ENCODE measurements around the gene ELOVL7. TPM values are rescaled to one million over a fixed set of nuclear protein-coding genes. Genes with fewer than 3 reads are reported as not detected.
"Not testable (repeated sequence)": the region's sequence is repeated elsewhere in the genome, so short reads cannot be mapped to it uniquely, and the experiment has no call there.

Gene ELOVL7
- total RNA-seq, 2 experiments from 2014 or later, result 0.34 to 0.38 TPM

DNA sequence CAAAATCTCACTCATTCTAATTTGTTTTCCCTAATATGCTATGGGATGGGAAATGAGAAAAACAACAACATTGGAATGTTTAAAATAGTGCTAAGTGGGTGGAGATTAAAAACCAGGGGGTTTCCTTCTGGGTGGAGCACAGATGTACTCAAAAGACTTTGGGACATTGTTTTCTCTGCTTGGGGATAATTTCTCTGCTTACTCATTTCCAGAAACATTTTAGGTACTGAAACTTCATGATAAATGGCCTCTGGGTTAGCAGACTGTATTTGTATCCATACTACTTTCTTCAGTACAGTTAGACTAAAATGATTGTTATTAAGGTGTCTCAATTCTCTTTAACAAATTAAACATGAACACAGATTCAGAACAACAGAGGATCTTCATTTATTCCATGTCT is 17.4 kb downstream of the ELOVL7 start:
- no peaks in the 10 kb centered on the region for H3K9me3 Mint-ChIP-seq
- no peak overlapping the region for H3K27ac Mint-ChIP-seq
- DNase-seq, result no peak
- peaks cover 8% of the 10 kb centered on the region for H3K4me1 Mint-ChIP-seq (ENCODE audit: low read depth)
- CTCF ChIA-PET, result no interaction called here
- POLR2A ChIA-PET, result no interaction called here
- intact Hi-C loops (cut with micrococcal nuclease), result no loop called here
- H3K4me3 Mint-ChIP-seq, result no peak overlapping the region
- H3K27me3 Mint-ChIP-seq, result no peaks in the 10 kb centered on the region
- H3K36me3 Mint-ChIP-seq, result no peaks in the 10 kb centered on the region

DNA sequence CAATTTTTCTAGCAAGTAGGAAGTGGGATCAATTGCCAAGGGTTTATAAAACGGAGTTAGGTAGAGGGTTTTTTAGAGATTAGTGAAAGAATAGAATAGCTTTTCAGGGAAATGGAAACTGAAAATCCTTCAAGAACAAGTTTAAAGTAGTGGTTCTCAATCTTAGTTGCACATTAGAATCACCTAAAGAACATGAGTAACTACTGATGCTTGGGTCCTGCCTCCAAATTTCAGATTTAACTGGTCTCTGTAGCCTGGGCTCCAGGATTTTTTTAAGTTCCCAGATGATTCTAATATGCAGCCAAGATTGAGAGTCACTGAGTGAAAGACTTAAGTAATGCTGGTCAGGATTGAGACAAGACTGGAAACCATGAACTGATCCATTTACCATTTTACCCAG is 20.5 kb downstream of the ELOVL7 start:
- Mint-ChIP-seq H3K27ac (no peak overlapping the region), H3K36me3 (no peaks in the 10 kb centered on the region), H3K4me1 (ENCODE audit: low read depth) (no peaks in the 10 kb centered on the region), H3K27me3 (no peaks in the 10 kb centered on the region), H3K4me3 (no peak overlapping the region), H3K9me3 (no peaks in the 10 kb centered on the region)
- ChIA-PET POLR2A (no interaction called here), CTCF (no interaction called here)
- intact Hi-C loops (cut with micrococcal nuclease), result no loop called here
- DNase-seq, result no peak

DNA sequence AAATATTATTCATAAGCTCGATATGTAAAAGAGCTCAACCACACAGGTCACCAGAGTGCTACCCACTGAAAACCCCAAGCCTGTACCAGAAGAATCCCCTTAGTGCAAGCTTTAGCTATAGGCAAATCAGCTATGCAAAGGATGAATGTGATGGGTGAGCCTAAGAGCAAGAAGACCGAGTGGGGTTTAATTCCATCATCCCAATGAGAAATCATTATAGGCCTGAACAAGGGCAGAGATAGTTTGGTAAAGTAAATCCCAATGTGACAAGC is 21.8 kb downstream of the ELOVL7 start:
- Mint-ChIP-seq H3K4me3 (no peak overlapping the region), H3K36me3 (no peaks in the 10 kb centered on the region), H3K27ac (no peak overlapping the region), H3K27me3 (no peaks in the 10 kb centered on the region), H3K9me3 (no peaks in the 10 kb centered on the region), H3K4me1 (ENCODE audit: low read depth) (no peaks in the 10 kb centered on the region)
- intact Hi-C loops (cut with micrococcal nuclease), result no loop called here
- ChIA-PET CTCF (no interaction called here), POLR2A (no interaction called here)
- no peak for DNase-seq

DNA sequence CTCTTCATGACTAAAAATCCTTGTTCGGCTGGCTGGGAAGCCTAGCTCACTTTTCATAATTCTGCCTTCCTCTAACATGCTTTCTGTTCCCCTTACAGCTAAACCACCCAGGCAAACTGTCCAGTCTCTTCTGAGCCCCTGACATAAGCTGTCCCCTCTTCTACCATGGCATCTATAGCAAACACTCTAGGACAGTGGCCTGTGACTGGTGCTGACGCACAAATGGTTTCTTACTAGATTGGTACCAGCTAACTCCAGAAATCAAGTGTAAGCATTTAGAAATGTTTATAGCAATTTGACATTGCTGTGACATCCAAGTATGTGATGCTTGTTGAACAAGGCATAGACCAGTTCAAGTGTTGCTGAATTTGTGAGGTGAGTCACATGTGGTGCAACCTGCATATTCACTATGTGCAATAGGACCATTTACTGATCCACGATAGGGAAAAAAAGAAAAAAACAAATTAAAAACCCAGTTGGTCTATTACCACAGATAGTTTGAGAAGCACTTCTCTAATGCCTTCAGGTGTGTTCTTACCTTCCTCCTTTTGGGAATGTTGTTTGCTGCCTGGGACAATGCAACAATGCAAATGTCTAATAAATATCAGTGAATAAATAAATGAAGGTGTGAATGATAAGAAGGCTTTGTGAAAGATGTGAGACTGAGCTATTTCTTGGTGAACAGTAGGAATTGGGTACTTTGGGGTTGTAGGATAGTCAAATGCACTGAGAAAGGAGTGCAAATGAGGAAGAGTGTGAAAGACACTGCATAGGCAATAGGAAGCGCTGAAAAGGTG is 22.4 kb downstream of the ELOVL7 start:
- no peaks in the 10 kb centered on the region for H3K4me1 Mint-ChIP-seq (ENCODE audit: low read depth)
- intact Hi-C loops (cut with micrococcal nuclease), result no loop called here
- no peaks in the 10 kb centered on the region for H3K27me3 Mint-ChIP-seq
- H3K9me3 Mint-ChIP-seq, result no peaks in the 10 kb centered on the region
- no peak overlapping the region for H3K4me3 Mint-ChIP-seq
- ChIA-PET CTCF (no interaction called here), POLR2A (no interaction called here)
- no peak for DNase-seq
- no peak overlapping the region for H3K27ac Mint-ChIP-seq
- H3K36me3 Mint-ChIP-seq, result no peaks in the 10 kb centered on the region

DNA sequence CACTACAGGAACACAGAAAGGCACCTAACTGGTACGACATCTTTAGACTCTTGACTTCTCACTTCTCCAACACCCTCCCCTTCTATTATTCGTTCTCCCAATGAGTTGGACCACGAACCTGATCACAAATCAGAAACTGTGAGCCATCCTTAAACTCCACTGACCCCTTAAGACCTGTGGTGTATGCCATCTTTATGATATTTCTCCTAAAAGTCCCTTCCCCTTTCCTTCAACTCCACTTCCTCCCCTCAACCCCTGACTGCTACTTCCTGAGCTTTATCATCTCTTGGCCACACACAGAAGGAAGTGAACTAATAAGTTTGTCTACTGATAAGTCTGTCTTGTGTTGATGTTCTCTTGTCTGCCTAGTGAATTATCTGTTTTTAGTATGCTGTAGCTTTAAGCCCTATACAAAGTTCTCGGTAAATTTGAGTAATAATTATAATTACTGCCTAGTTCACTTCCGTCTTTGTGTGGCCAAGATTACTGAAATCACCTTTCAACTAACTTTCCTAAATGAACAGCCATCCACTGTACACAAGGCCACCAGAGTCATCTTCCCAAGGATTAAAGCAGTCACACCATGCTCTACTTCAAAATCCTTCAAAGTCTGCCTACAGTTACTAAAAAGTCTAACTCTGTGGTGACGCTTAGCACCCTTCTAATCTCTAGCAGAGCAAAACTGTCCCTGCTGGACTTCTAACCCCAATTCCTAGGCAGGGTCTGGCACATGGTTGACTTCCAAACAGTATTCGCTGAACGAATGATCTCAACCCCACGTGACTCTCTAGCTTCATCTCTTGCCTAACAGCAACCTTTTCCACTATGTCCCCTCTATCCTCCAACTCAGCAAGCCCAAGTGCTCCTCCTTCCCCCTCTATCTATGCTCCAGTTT is 23.2 kb downstream of the ELOVL7 start:
- Mint-ChIP-seq H3K4me1 (ENCODE audit: low read depth) (no peaks in the 10 kb centered on the region), H3K4me3 (no peak overlapping the region), H3K27ac (no peak overlapping the region), H3K9me3 (no peaks in the 10 kb centered on the region), H3K36me3 (no peaks in the 10 kb centered on the region), H3K27me3 (no peaks in the 10 kb centered on the region)
- intact Hi-C loops (cut with micrococcal nuclease), result no loop called here
- DNase-seq, result no peak
- ChIA-PET POLR2A (no interaction called here), CTCF (no interaction called here)

DNA sequence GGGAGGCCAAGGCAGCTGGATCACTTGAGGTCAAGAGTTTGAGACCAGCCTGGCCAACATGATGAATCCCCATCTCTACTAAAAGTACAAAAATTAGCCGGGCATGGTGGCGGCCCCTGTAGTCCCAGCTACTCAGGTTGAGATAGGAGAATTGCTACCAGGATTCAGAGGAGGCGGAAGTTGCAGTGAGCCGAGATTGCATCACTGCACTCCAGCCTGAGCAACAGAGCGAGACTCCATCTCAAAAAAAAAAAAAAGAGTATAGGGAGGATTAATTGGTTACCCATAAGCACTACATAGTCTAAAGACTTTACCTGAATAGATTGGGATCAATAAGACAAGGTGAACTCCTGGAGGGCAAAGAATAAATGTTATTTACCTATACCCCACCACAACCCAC is 27.9 kb downstream of the ELOVL7 start:
- POLR2A ChIA-PET, H3K27me3 Mint-ChIP-seq, CTCF ChIA-PET: not testable (repeated sequence)

DNA sequence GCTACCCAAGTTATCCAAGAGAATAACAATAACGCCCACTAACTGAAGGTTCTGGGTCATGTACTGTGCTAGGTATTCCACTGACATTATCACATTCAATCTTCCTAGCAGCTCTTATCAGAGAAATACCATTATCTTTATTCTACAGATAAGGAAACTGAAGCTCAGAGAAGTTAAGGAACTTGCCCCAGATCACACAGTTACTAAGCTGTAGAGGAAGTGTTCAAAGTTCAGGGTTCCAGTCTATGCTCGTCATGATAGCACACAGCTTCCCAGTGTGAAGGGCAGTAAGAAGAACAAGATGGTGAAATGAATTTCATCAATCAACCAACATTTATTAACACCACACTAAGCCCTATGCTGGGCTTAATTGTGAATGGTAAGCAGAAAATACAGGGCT is 29.6 kb downstream of the ELOVL7 start:
- CTCF ChIA-PET, result interaction anchor here (1.0 kb wide), 1 partner anchor 30 kb away, joined by 4 read pairs; the partner anchor contains the start of gene ELOVL7
- H3K27ac Mint-ChIP-seq, result no peak overlapping the region
- H3K4me3 Mint-ChIP-seq, result no peak overlapping the region
- no peaks in the 10 kb centered on the region for H3K9me3 Mint-ChIP-seq
- no peaks in the 10 kb centered on the region for H3K36me3 Mint-ChIP-seq
- POLR2A ChIA-PET, result no interaction called here
- peaks cover 5% of the 10 kb centered on the region for H3K27me3 Mint-ChIP-seq
- intact Hi-C loops (cut with micrococcal nuclease), result no loop called here
- no peaks in the 10 kb centered on the region for H3K4me1 Mint-ChIP-seq (ENCODE audit: low read depth)
- DNase-seq, result no peak

More for the DNA sequence above, 27.9 kb downstream of the ELOVL7 start:
- H3K4me3 Mint-ChIP-seq; H3K27ac Mint-ChIP-seq; H3K9me3 Mint-ChIP-seq; H3K4me1 Mint-ChIP-seq (ENCODE audit: low read depth); DNase-seq; intact Hi-C loops (cut with micrococcal nuclease); H3K36me3 Mint-ChIP-seq: not testable (repeated sequence)

DNA sequence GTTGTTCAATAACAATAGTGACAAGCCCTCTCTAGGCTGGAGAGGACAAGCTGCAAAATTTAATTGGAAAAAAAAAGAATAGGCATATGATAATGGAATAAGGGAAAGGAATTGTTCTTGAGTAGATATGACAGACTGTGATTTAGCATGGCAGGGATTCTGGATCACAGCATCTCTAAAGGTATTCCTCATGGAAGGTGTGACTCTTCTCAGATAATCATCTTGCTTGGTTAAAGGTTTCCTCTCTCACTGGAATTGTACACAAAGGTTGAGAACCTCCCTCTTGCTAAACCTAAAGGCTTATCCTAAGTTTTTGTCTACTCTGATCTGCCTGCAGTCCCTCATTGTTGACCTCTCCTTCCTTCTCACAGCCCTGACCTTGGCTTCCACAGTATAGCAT is 31.6 kb downstream of the ELOVL7 start:
- Mint-ChIP-seq H3K27ac (no peak overlapping the region), H3K9me3 (no peaks in the 10 kb centered on the region), H3K4me3 (no peak overlapping the region), H3K36me3 (no peaks in the 10 kb centered on the region), H3K27me3 (peaks cover 5% of the 10 kb centered on the region), H3K4me1 (ENCODE audit: low read depth) (no peaks in the 10 kb centered on the region)
- intact Hi-C loops (cut with micrococcal nuclease), result no loop called here
- POLR2A ChIA-PET, result no interaction called here
- CTCF ChIA-PET, result no interaction called here
- no peak for DNase-seq

DNA sequence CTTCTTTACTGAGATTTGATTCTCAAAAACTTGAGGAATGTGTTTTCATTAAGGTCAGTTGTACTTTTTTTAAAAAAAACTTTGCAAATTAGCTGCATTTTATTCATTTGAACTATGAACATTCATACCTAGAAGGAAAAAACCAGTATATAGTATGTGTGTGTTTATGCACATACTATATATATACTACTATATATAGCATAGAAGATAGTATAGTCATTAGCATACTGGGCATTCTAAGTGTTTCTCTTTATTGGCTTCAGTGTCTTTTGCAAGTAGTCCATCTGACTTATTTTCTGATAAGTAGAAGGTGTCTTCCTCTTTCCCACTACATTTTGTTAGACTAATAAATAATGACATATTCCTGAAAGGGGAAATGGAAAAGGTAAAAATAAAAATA is 33.0 kb downstream of the ELOVL7 start:
- no peak for DNase-seq
- H3K4me3 Mint-ChIP-seq, result no peak overlapping the region
- ChIA-PET POLR2A (no interaction called here), CTCF (no interaction called here)
- H3K9me3 Mint-ChIP-seq, result no peaks in the 10 kb centered on the region
- no peaks in the 10 kb centered on the region for H3K36me3 Mint-ChIP-seq
- H3K4me1 Mint-ChIP-seq (ENCODE audit: low read depth), result no peaks in the 10 kb centered on the region
- H3K27me3 Mint-ChIP-seq, result peaks cover 5% of the 10 kb centered on the region
- intact Hi-C loops (cut with micrococcal nuclease), result no loop called here
- no peak overlapping the region for H3K27ac Mint-ChIP-seq

DNA sequence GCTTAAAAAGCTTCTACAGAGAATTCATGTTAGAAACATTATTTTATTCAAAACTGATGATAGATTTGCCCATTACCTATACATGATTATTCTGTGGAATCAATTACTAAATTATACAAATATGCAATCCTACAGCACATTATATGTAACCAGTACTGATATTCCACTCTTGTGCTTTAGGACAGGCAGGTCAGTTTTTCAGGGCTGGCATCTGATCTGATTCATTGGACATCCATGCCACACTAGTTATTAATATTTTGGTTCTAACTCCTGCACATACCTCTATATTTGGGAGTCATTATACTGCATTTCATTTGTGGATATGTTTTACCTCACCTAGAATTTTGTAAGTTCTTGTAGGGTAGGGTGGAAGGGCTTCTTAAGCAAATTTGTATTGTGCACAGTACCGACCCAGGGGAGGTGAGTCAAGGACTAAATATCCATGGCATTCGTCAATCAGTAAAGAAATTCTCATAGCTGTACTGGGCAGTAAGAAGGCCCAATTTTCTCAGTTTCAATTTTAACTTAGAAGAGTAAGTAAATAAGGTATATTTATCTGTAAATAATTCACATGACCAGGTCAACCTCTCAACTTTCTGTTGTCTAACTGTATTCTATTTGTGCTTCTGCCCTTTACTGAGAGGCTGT is 33.5 kb downstream of the ELOVL7 start:
- Mint-ChIP-seq H3K36me3 (no peaks in the 10 kb centered on the region), H3K9me3 (no peaks in the 10 kb centered on the region), H3K27ac (no peak overlapping the region), H3K4me3 (no peak overlapping the region), H3K27me3 (peaks cover 5% of the 10 kb centered on the region), H3K4me1 (ENCODE audit: low read depth) (no peaks in the 10 kb centered on the region)
- ChIA-PET CTCF (no interaction called here), POLR2A (no interaction called here)
- intact Hi-C loops (cut with micrococcal nuclease), result no loop called here
- DNase-seq, result no peak

DNA sequence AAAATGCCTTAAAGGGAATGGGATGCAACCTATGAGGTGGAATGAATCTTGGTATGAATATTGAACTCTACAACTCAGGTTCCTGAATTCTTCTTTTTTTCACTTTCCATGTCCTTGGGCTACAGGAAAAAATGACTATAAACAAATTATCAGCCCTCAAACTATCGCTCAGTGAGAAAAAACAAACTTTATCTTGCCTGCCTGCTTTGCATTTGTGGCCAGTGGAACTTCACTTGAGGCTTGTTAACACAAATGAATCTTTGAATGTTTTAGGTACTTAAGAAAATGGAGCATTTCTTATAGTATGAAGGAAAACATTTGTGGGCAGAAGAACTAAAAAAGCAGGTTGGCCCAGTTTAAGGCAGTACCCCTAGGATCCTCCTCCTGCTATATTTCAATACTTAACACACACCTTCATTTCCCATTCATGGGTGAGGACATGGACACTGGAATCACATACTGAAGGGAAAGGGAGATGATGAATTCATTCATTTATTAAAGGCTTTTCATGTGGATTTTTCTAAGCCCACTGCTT is 34.1 kb downstream of the ELOVL7 start:
- no peaks in the 10 kb centered on the region for H3K4me1 Mint-ChIP-seq (ENCODE audit: low read depth)
- CTCF ChIA-PET, result no interaction called here
- DNase-seq, result no peak
- H3K4me3 Mint-ChIP-seq, result no peak overlapping the region
- H3K36me3 Mint-ChIP-seq, result no peaks in the 10 kb centered on the region
- H3K27me3 Mint-ChIP-seq, result peaks cover 5% of the 10 kb centered on the region
- H3K9me3 Mint-ChIP-seq, result no peaks in the 10 kb centered on the region
- intact Hi-C loops (cut with micrococcal nuclease), result no loop called here
- POLR2A ChIA-PET, result no interaction called here
- H3K27ac Mint-ChIP-seq, result no peak overlapping the region

DNA sequence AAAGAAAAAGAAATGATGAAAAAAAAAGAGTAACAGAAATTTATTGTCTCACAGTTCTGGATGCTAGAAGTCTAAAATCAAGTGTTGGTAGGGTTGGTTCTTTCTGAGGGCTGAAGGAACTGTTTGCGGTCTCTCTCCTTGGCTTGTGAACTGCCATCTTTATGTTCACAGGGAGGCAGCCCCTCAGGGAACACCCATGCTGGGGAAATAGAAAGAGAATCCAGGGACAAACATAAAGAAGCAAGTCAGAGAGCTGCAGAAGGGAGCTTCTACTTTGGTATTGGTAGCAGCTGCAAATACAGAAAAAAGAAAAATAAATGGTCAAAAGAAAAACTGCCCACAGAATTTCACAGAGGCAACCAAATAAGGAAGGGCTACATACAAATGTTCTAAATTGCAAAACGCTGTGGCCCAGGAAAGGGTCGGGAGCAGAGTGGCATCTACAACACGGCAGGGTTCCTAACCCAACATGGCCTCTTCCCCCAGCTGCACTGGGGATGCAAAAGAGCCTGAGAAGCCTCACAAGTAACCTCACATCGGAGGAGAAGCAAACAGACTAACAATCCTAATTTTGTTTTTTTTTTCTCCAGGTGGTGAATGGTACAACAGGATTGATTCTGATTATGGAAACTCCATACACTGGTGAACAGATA is 37.4 kb downstream of the ELOVL7 start:
- ChIA-PET POLR2A (no interaction called here), CTCF (no interaction called here)
- Mint-ChIP-seq H3K9me3 (no peaks in the 10 kb centered on the region), H3K27ac (no peak overlapping the region), H3K4me1 (ENCODE audit: low read depth) (no peaks in the 10 kb centered on the region), H3K36me3 (no peaks in the 10 kb centered on the region), H3K27me3 (no peaks in the 10 kb centered on the region), H3K4me3 (no peak overlapping the region)
- intact Hi-C loops (cut with micrococcal nuclease), result no loop called here
- DNase-seq, result no peak
